K562 (cell line): ENCODE data around the gene FOXA3. TPM values are rescaled to one million over a fixed set of nuclear protein-coding genes. Genes with fewer than 3 reads are reported as not detected.

Experiments used
- ATAC-seq: fragments of 200-7000 bp; cut with Tn5 transposase; 3 replicates; pipeline ENCODE4 v1.9.1; 2020; ENCODE audit warnings: moderate library complexity
- BruUV-seq: library from RNA; stranded (reverse); fragments of 400-500 nt; replicated peaks from 2 replicates; lab custom pipeline; 2021; lab: Mats Ljungman, UMichigan
- CTCF ChIA-PET: fragments of 300-600 bp; formaldehyde crosslinking; extraction: SDS; loops from one replicate; lab custom pipeline; 2021; ENCODE audit warnings: low intra/inter-chr PET ratio; lab: Yijun Ruan, JAX
- POLR2A ChIA-PET: fragments of 300-600, 350-650 bp; sonication (Branson Sonifier 250); formaldehyde crosslinking; extraction: SDS; loops from one replicate; lab custom pipeline; 2021; ENCODE audit warnings: antibody characterized with exemption, inconsistent platforms; lab: Yijun Ruan, JAX
- DNase-seq, 4 experiments: peaks; one replicate each; pipeline versions ENCODE4 v3.0.0 to v3.0.0-alpha.2; 2011 to 2018; ENCODE audit warnings: low spot score in 3 of 4, mixed read lengths in 3 of 4; ENCODE audit errors: extremely low read depth in 1 of 4
- FAIRE-seq: peaks from 2 replicates; lab custom pipeline; 2011; peaks lifted over from hg19 to GRCh38; lab: Jason Lieb, UNC
- H2AFZ ChIP-seq: 2 replicates; pipeline ENCODE4 v1.6.0; 2011; ENCODE audit warnings: low read depth, low read length, control low read depth, inconsistent platforms
- H3K27ac ChIP-seq: fragments of 200-600 bp; 3 replicates; pipeline ENCODE4 v1.8.0; 2011; ENCODE audit warnings: low read depth, mild to moderate bottlenecking, control low read depth, inconsistent platforms, low read length, moderate library complexity, mixed read lengths; ENCODE audit errors: extremely low read depth
- H3K27me3 ChIP-seq, 2 experiments: fragments of 300-600 bp in 1 of 2; 2 replicates in 1 of 2; 3 replicates in 1 of 2; pipeline versions ENCODE4 v1.6.0 to v1.8.0; 2011; ENCODE audit warnings: inconsistent platforms in 2 of 2, low read length in 2 of 2, mild to moderate bottlenecking in 1 of 2, mixed read lengths in 1 of 2, moderate library complexity in 1 of 2; ENCODE audit not compliant: control insufficient read depth in 2 of 2, insufficient read depth in 2 of 2
- H3K36me3 ChIP-seq: fragments of 300-600 bp; 3 replicates; pipeline ENCODE4 v1.8.0; 2011; ENCODE audit warnings: mild to moderate bottlenecking, low read length, inconsistent platforms; ENCODE audit not compliant: control insufficient read depth, insufficient read depth
- H3K4me1 ChIP-seq, 2 experiments: fragments of 200-600 bp in 1 of 2; replicated peaks in 1 of 2; 2 replicates in 1 of 2; 3 replicates in 1 of 2; pipeline versions ENCODE4 v1.5.1 to v1.8.0; 2011; ENCODE audit warnings: inconsistent platforms in 2 of 2, low read length in 2 of 2, mild to moderate bottlenecking in 1 of 2, mixed read lengths in 1 of 2, moderate library complexity in 1 of 2; ENCODE audit not compliant: control insufficient read depth in 2 of 2, insufficient read depth in 2 of 2
- H3K4me2 ChIP-seq: 2 replicates; pipeline ENCODE4 v1.6.1; 2011; ENCODE audit warnings: low read length, control low read depth, inconsistent platforms, mixed read lengths; ENCODE audit not compliant: insufficient read depth
- H3K4me3 ChIP-seq: fragments of 200-600 bp; sonication (generic), shearing (Covaris generic); 2 replicates; pipeline ENCODE4 v1.5.1; 2016; ENCODE audit warnings: control low read depth, inconsistent platforms
- H3K79me2 ChIP-seq: fragments of 200-600 bp; 3 replicates; pipeline ENCODE4 v1.8.0; 2011; ENCODE audit warnings: low read length, inconsistent platforms; ENCODE audit not compliant: control insufficient read depth, insufficient read depth
- H3K9ac ChIP-seq, 2 experiments: 2 replicates each; pipeline versions ENCODE4 v1.6.0 to v1.6.1; 2011; ENCODE audit warnings: low read depth in 2 of 2, low read length in 2 of 2, control low read depth in 1 of 2, inconsistent platforms in 1 of 2, mild to moderate bottlenecking in 1 of 2, mixed read lengths in 1 of 2; ENCODE audit not compliant: insufficient read depth in 1 of 2
- H3K9me1 ChIP-seq: one replicate; pipeline ENCODE4 v1.6.0; 2011; ENCODE audit warnings: inconsistent platforms, mild to moderate bottlenecking, low read length, moderate library complexity; ENCODE audit not compliant: control insufficient read depth, insufficient read depth
- H3K9me3 ChIP-seq: replicated peaks from 2 replicates; pipeline ENCODE4 v1.5.1; 2011; ENCODE audit warnings: low read depth, low read length, inconsistent platforms; ENCODE audit not compliant: control insufficient read depth, insufficient read depth
- H4K20me1 ChIP-seq: replicated peaks from 2 replicates; pipeline ENCODE4 v1.6.1; 2011; ENCODE audit warnings: low read length, inconsistent platforms, mixed read lengths; ENCODE audit not compliant: control insufficient read depth, insufficient read depth
- CTBP1 ChIP-seq: fragments of 450-650 bp; IDR thresholded peaks from 2 replicates; pipeline ENCODE4 v1.6.1; 2016; ENCODE audit warnings: borderline replicate concordance
- KHSRP ChIP-seq: fragments of 450-650 bp; IDR thresholded peaks from 2 replicates; pipeline ENCODE4 v1.6.1; 2017
- NFATC3 ChIP-seq: fragments of 450-650 bp; IDR thresholded peaks from 2 replicates; pipeline ENCODE4 v1.6.1; 2017; ENCODE audit warnings: mild to moderate bottlenecking
- NR2C1 ChIP-seq, 2 experiments: fragments of 450-650 bp; IDR thresholded peaks; 2 replicates each; pipeline ENCODE4 v1.6.1; 2017; ENCODE audit warnings: mild to moderate bottlenecking in 2 of 2, antibody characterized with exemption in 1 of 2, inconsistent platforms in 1 of 2, missing compliant biosample characterization in 1 of 2, missing genetic modification characterization in 1 of 2
- PKNOX1 ChIP-seq: fragments of 450-650 bp; IDR thresholded peaks from 2 replicates; pipeline ENCODE4 v1.6.1; 2016
- U2AF1 ChIP-seq: fragments of 200-400 bp; formaldehyde crosslinking; optimal IDR thresholded peaks from 2 replicates; pipeline ENCODE3; 2017; ENCODE audit warnings: mild to moderate bottlenecking, low read depth, low read length, moderate library complexity
- USF1 ChIP-seq: sonication (generic); formaldehyde crosslinking; IDR thresholded peaks from 2 replicates; pipeline ENCODE4 v1.9.0; 2022; ENCODE audit warnings: mild to moderate bottlenecking, missing genetic modification reagents
- ZBTB40 ChIP-seq, 2 experiments: fragments of 450-650 bp in 1 of 2; sonication (generic) in 1 of 2; formaldehyde crosslinking in 1 of 2; IDR thresholded peaks; 2 replicates each; pipeline versions ENCODE4 v1.7.1 to v1.9.0; 2016 to 2022; ENCODE audit warnings: inconsistent platforms in 1 of 2, mild to moderate bottlenecking in 1 of 2, missing genetic modification reagents in 1 of 2
- ZNF23 ChIP-seq: fragments of 250-450 bp; sonication (Bioruptor Pico); IDR thresholded peaks from 2 replicates; pipeline ENCODE4 v1.4.0; 2020; ENCODE audit warnings: mild to moderate bottlenecking
- ZNF766 ChIP-seq: fragments of 200-800 bp; sonication (Bioruptor generic); conservative IDR thresholded peaks from 2 replicates; pipeline ENCODE4 v1.6.1; 2016; ENCODE audit warnings: missing genetic modification characterization, missing compliant biosample characterization
- WGBS: fragments of 100-300 bp; shearing (Covaris generic); methylation state at CpG from one replicate; pipeline ENCODE4 v1.1.6; 2016; ENCODE audit warnings: low coverage, mixed read lengths; ENCODE audit not compliant: insufficient coverage; ENCODE audit errors: missing lambda C conversion rate; 5-methylcytosine and 5-hydroxymethylcytosine counted together
- in situ Hi-C: fragments of 300-500 bp; cut with MboI; formaldehyde crosslinking; loops from 4 replicates; pipeline ENCODE4 v1.15.0; 2018; ENCODE audit warnings: inconsistent platforms, mixed read lengths
- intact Hi-C: fragments of 100-400 bp; cut with micrococcal nuclease; formaldehyde crosslinking; loops from 2 replicates; pipeline ENCODE4 v1.14.2; 2022
- polyA plus RNA-seq, 8 experiments: library from polyadenylated mRNA; depleted of rRNA in 4 of 8; stranded (reverse) in 5 of 8; unstranded in 3 of 8; fragments of >200 nt; fragmentation: Nextera tagmentation in 2 of 8; fragmentation: Illumina TruSeq in 1 of 8; extraction: Ambion mirVana in 2 of 8; extraction: Trizol in 1 of 8; gene quantifications; 2 replicates each; pipeline versions ENCODE4 v1.2.1 to v1.2.3, GENCODE V29; 2011 to 2014; ENCODE audit warnings: inconsistent platforms in 1 of 8, missing spikeins in 1 of 8
- total RNA-seq, 7 experiments: library from RNA; depleted of rRNA in 6 of 7; stranded (reverse); fragments of >200 nt in 6 of 7; fragmentation: Illumina TruSeq in 2 of 7; extraction: Trizol in 2 of 7; gene quantifications; 2 replicates each; pipeline versions ENCODE4 v1.2.1 to v1.2.3, GENCODE V29; 2011 to 2021; ENCODE audit warnings: low replicate concordance in 1 of 7

Gene FOXA3
- total and polyA plus RNA-seq, 9 of the 15 experiments (the other 6 are each of a cell fraction or from before 2014, with no cell fraction given): 1.3 to 15.5 (median 4.7) TPM

GRCh38 chr19:45862271-45862563, 1.9 kb upstream of the FOXA3 start:
- FAIRE-seq (peak; percentile 70), DNase-seq (no peak), ATAC-seq (no peak; the same call in 2 of the 3 replicates)
- peak overlapping the region; percentile 86 for H3K27ac ChIP-seq
- H3K9me1 ChIP-seq: peaks cover 2% of the 10 kb centered on the region
- POLR2A ChIA-PET: interaction anchor here (1.3 to 2.5 kb wide), 2 partner anchors 10 to 27 kb away, joined by 7 to 10 read pairs; no protein-coding TSS in a partner anchor
- in situ Hi-C loops: no loop called here
- H3K36me3 ChIP-seq: peaks cover 33% of the 10 kb centered on the region
- CTCF ChIA-PET: interaction anchor here (0.5 to 5.5 kb wide), 2 partner anchors 20 to 59 kb away, joined by 5 to 102 read pairs; no protein-coding TSS in a partner anchor
- H4K20me1 ChIP-seq: no peaks in the 10 kb centered on the region
- H3K9me3 ChIP-seq: no peaks in the 10 kb centered on the region
- H3K9ac ChIP-seq: peak overlapping the region; percentile 94 to 96; a peak in 3 of 4 replicates
- WGBS: 0% methylated on average over 11 of the region's 11 CpGs
- peak overlapping the region; percentile 95 for H3K4me3 ChIP-seq
- H3K4me1 ChIP-seq: peaks cover 23 to 45% of the 10 kb centered on the region in 2 experiments
- peak overlapping the region; percentile 100 for H3K4me2 ChIP-seq
- no TSS peak for BruUV-seq
- intact Hi-C loops: no loop called here
- H3K79me2 ChIP-seq: peaks cover 64% of the 10 kb centered on the region
- peak overlapping the region; percentile 99 for H2AFZ ChIP-seq
- H3K27me3 ChIP-seq: no peaks in the 10 kb centered on the region
- peak; percentile 89; the same call in 1 of the 2 replicates for TF ChIP-seq USF1 (CRISPR knock-in tag)
- TF ChIP-seq KHSRP: peak; percentile 10; the same call in 1 of the 2 replicates
- TF ChIP-seq ZNF766 (CRISPR knock-in tag): 0 out of 2 replicates have a peak, but pooled peaks have one; percentile 24
- peak; percentile 19; the same call in 1 of the 2 replicates for TF ChIP-seq CTBP1
- 0 out of 2 replicates have a peak, but pooled peaks have one; percentile 8 for TF ChIP-seq ZBTB40 (IDR thresholded peaks at IDR 0.05)
- no peak for TF ChIP-seq ZBTB40 (CRISPR knock-in tag; IDR thresholded peaks at IDR 0.05)
- no peak for TF ChIP-seq ZNF23
- TF ChIP-seq NFATC3: 0 out of 2 replicates have a peak, but pooled peaks have one; percentile 32
- 0 out of 2 replicates have a peak, but pooled peaks have one; percentile 10 for TF ChIP-seq NR2C1 (IDR thresholded peaks at IDR 0.05)
- TF ChIP-seq NR2C1 (tag; IDR thresholded peaks at IDR 0.05): no peak
- peak; percentile 41; the same call in 1 of the 2 replicates for TF ChIP-seq PKNOX1
- TF ChIP-seq U2AF1: no peak
